Central memory CD8-positive, alpha-beta T cell (primary cell): Measurements from ENCODE around the gene DUSP23.

ENCODE experiments used
- ATAC-seq: fragments of 150-1000 bp; cut with Tn5 transposase; replicated peaks from 2 replicates; pipeline ENCODE4 v1.10.0; 2022; ENCODE audit warnings: mild to moderate bottlenecking, moderate FRiP score, moderate number of reproducible peaks; ENCODE audit not compliant: poor library complexity, severe bottlenecking; ENCODE audit errors: extremely low read depth
- DNase-seq, 2 donors: peaks; one replicate each; pipeline ENCODE4 v3.0.0; 2021; ENCODE audit warnings: low spot score in 2 of 2
- H3K27ac Mint-ChIP-seq: one replicate; pipeline ENCODE4 v1.8.0; 2022; ENCODE audit warnings: low read depth, mild to moderate bottlenecking, moderate library complexity, mixed read lengths
- H3K27me3 Mint-ChIP-seq: one replicate; pipeline ENCODE4 v1.8.0; 2022; ENCODE audit warnings: mixed read lengths
- H3K36me3 Mint-ChIP-seq: one replicate; pipeline ENCODE4 v1.8.0; 2022; ENCODE audit warnings: mild to moderate bottlenecking, moderate library complexity, mixed read lengths; ENCODE audit not compliant: insufficient read depth
- H3K4me1 Mint-ChIP-seq: one replicate; pipeline ENCODE4 v1.8.0; 2022; ENCODE audit warnings: mixed read lengths
- H3K4me3 Mint-ChIP-seq: one replicate; pipeline ENCODE4 v1.8.0; 2022; ENCODE audit warnings: mild to moderate bottlenecking, moderate library complexity, mixed read lengths
- H3K9me3 Mint-ChIP-seq: one replicate; pipeline ENCODE4 v1.8.0; 2022; ENCODE audit warnings: mixed read lengths

Gene DUSP23

GRCh38 chr1:159763686-159764085 is 17.1 kb upstream of the DUSP23 start:
- H3K4me3 Mint-ChIP-seq, result no peak overlapping the region
- no peaks in the 10 kb centered on the region for H3K9me3 Mint-ChIP-seq
- no peak overlapping the region for H3K27ac Mint-ChIP-seq
- peaks cover 43% of the 10 kb centered on the region for H3K27me3 Mint-ChIP-seq
- H3K4me1 Mint-ChIP-seq, result no peaks in the 10 kb centered on the region
- DNase-seq (no peak), ATAC-seq (no peak)
- H3K36me3 Mint-ChIP-seq, result no peaks in the 10 kb centered on the region

GRCh38 chr1:159765806-159766205 is 15.0 kb upstream of the DUSP23 start:
- no peak overlapping the region for H3K4me3 Mint-ChIP-seq
- no peak for DNase-seq
- H3K27ac Mint-ChIP-seq, result no peak overlapping the region
- H3K9me3 Mint-ChIP-seq, result no peaks in the 10 kb centered on the region
- no peaks in the 10 kb centered on the region for H3K4me1 Mint-ChIP-seq
- no peaks in the 10 kb centered on the region for H3K36me3 Mint-ChIP-seq
- peaks cover 52% of the 10 kb centered on the region for H3K27me3 Mint-ChIP-seq
- no peak for ATAC-seq

- no peaks in the 10 kb centered on the region for H3K4me1 Mint-ChIP-seq
- no peaks in the 10 kb centered on the region for H3K9me3 Mint-ChIP-seq
- no peak overlapping the region for H3K4me3 Mint-ChIP-seq
- ATAC-seq, result no peak
- DNase-seq, result no peak
- H3K27me3 Mint-ChIP-seq, result peaks cover 40% of the 10 kb centered on the region
- H3K27ac Mint-ChIP-seq, result no peak overlapping the region
- no peaks in the 10 kb centered on the region for H3K36me3 Mint-ChIP-seq
Observed at GRCh38 chr1:159771127-159771895, 9.5 kb upstream of the DUSP23 start.

- H3K27me3 Mint-ChIP-seq, result peaks cover 24% of the 10 kb centered on the region
- no peaks in the 10 kb centered on the region for H3K4me1 Mint-ChIP-seq
- no peak overlapping the region for H3K4me3 Mint-ChIP-seq
- H3K36me3 Mint-ChIP-seq, result no peaks in the 10 kb centered on the region
- no peak overlapping the region for H3K27ac Mint-ChIP-seq
- no peaks in the 10 kb centered on the region for H3K9me3 Mint-ChIP-seq
- DNase-seq (no peak), ATAC-seq (no peak)
Observed at GRCh38 chr1:159774465-159774864, 6.3 kb upstream of the DUSP23 start.

- peaks cover 8% of the 10 kb centered on the region for H3K4me1 Mint-ChIP-seq
- DNase-seq (no peak), ATAC-seq (no peak)
- no peaks in the 10 kb centered on the region for H3K9me3 Mint-ChIP-seq
- peaks cover 19% of the 10 kb centered on the region for H3K27me3 Mint-ChIP-seq
- no peak overlapping the region for H3K27ac Mint-ChIP-seq
- H3K4me3 Mint-ChIP-seq, result no peak overlapping the region
- no peaks in the 10 kb centered on the region for H3K36me3 Mint-ChIP-seq
Observed at GRCh38 chr1:159775716-159776115, 5.0 kb upstream of the DUSP23 start.

GRCh38 chr1:159778266-159778665 is 2.5 kb upstream of the DUSP23 start:
- H3K27me3 Mint-ChIP-seq, result peaks cover 3% of the 10 kb centered on the region
- ATAC-seq (no peak), DNase-seq (no peak)
- no peaks in the 10 kb centered on the region for H3K36me3 Mint-ChIP-seq
- H3K27ac Mint-ChIP-seq, result no peak overlapping the region
- H3K9me3 Mint-ChIP-seq, result no peaks in the 10 kb centered on the region
- H3K4me3 Mint-ChIP-seq, result no peak overlapping the region
- H3K4me1 Mint-ChIP-seq, result peaks cover 21% of the 10 kb centered on the region

- Mint-ChIP-seq H3K9me3 (no peaks in the 10 kb centered on the region), H3K27me3 (no peaks in the 10 kb centered on the region), H3K36me3 (no peaks in the 10 kb centered on the region), H3K27ac (peak overlapping the region; percentile 54), H3K4me1 (peaks cover 29% of the 10 kb centered on the region), H3K4me3 (peak overlapping the region; percentile 66)
- no peak for ATAC-seq
- DNase-seq, result no peak
Observed at GRCh38 chr1:159779403-159779851, 1.3 kb upstream of the DUSP23 start.

- H3K4me3 Mint-ChIP-seq, result peak overlapping the region; percentile 66
- DNase-seq, result no peak
- no peaks in the 10 kb centered on the region for H3K27me3 Mint-ChIP-seq
- no peak for ATAC-seq
- H3K27ac Mint-ChIP-seq, result no peak overlapping the region
- no peaks in the 10 kb centered on the region for H3K36me3 Mint-ChIP-seq
- H3K9me3 Mint-ChIP-seq, result no peaks in the 10 kb centered on the region
- peaks cover 32% of the 10 kb centered on the region for H3K4me1 Mint-ChIP-seq
Observed at GRCh38 chr1:159781992-159782391, 1.2 kb downstream of the DUSP23 start.

- H3K27ac Mint-ChIP-seq, result no peak overlapping the region
- peaks cover 32% of the 10 kb centered on the region for H3K4me1 Mint-ChIP-seq
- H3K36me3 Mint-ChIP-seq, result no peaks in the 10 kb centered on the region
- no peaks in the 10 kb centered on the region for H3K27me3 Mint-ChIP-seq
- no peaks in the 10 kb centered on the region for H3K9me3 Mint-ChIP-seq
- no peak overlapping the region for H3K4me3 Mint-ChIP-seq
- ATAC-seq (no peak), DNase-seq (no peak)
Observed at GRCh38 chr1:159783724-159784123, 3.0 kb downstream of the DUSP23 start.

GRCh38 chr1:159786465-159786864 is 5.7 kb downstream of the DUSP23 start:
- no peaks in the 10 kb centered on the region for H3K9me3 Mint-ChIP-seq
- no peaks in the 10 kb centered on the region for H3K36me3 Mint-ChIP-seq
- H3K27ac Mint-ChIP-seq, result no peak overlapping the region
- peaks cover 6% of the 10 kb centered on the region for H3K27me3 Mint-ChIP-seq
- peaks cover 20% of the 10 kb centered on the region for H3K4me1 Mint-ChIP-seq
- H3K4me3 Mint-ChIP-seq, result no peak overlapping the region
- ATAC-seq, result no peak
- no peak for DNase-seq

GRCh38 chr1:159786966-159787365 is 6.2 kb downstream of the DUSP23 start:
- DNase-seq, result no peak
- Mint-ChIP-seq H3K4me3 (no peak overlapping the region), H3K27me3 (peaks cover 6% of the 10 kb centered on the region), H3K9me3 (no peaks in the 10 kb centered on the region), H3K36me3 (no peaks in the 10 kb centered on the region), H3K27ac (no peak overlapping the region), H3K4me1 (peaks cover 15% of the 10 kb centered on the region)
- ATAC-seq, result no peak

- no peak overlapping the region for H3K27ac Mint-ChIP-seq
- H3K9me3 Mint-ChIP-seq, result no peaks in the 10 kb centered on the region
- DNase-seq, result no peak
- ATAC-seq, result no peak
- H3K36me3 Mint-ChIP-seq, result no peaks in the 10 kb centered on the region
- peaks cover 6% of the 10 kb centered on the region for H3K27me3 Mint-ChIP-seq
- H3K4me1 Mint-ChIP-seq, result no peaks in the 10 kb centered on the region
- no peak overlapping the region for H3K4me3 Mint-ChIP-seq
Observed at GRCh38 chr1:159790237-159790917, 9.6 kb downstream of the DUSP23 start.

- Mint-ChIP-seq H3K27me3 (peaks cover 6% of the 10 kb centered on the region), H3K4me1 (no peaks in the 10 kb centered on the region), H3K9me3 (no peaks in the 10 kb centered on the region), H3K4me3 (no peak overlapping the region), H3K36me3 (no peaks in the 10 kb centered on the region), H3K27ac (no peak overlapping the region)
- DNase-seq (no peak), ATAC-seq (no peak)
Observed at GRCh38 chr1:159791031-159791430, 10.3 kb downstream of the DUSP23 start.
